Endothelial cell of umbilical vein (primary cell): ENCODE data around the gene PCDH9. TPM values are rescaled to one million over a fixed set of nuclear protein-coding genes. Genes with fewer than 3 reads are reported as not detected.

Experiments
- BruUV-seq: library from RNA; stranded (reverse); fragments of 400-500 nt; replicated peaks from 2 replicates; lab custom pipeline; 2021; lab: Mats Ljungman, UMichigan
- CTCF ChIA-PET: fragments of 300-600, 350-600 bp; sonication (Branson Sonifier 250); formaldehyde crosslinking; loops from one replicate; lab custom pipeline; 2021; ENCODE audit warnings: antibody characterized with exemption, inconsistent platforms; lab: Charles Lee
- POLR2A ChIA-PET: fragments of 300-600, 350-600 bp; sonication (Branson Sonifier 250); formaldehyde crosslinking; loops from one replicate; lab custom pipeline; 2021; ENCODE audit warnings: antibody characterized with exemption, inconsistent platforms; lab: Charles Lee
- DNase-seq: peaks from one replicate; pipeline ENCODE4 v3.0.0-alpha.2; 2011; ENCODE audit warnings: low read depth, low spot score
- FAIRE-seq: peaks from 2 replicates; lab custom pipeline; 2011; peaks lifted over from hg19 to GRCh38; lab: Jason Lieb, UNC
- H2AFZ ChIP-seq: 2 replicates; pipeline ENCODE4 v1.6.0; 2012; ENCODE audit warnings: low read depth, low read length, control low read depth, inconsistent platforms
- H3K27ac ChIP-seq: 2 replicates; pipeline ENCODE4 v1.5.1; 2011; ENCODE audit warnings: low read depth, mild to moderate bottlenecking, control low read depth, low read length, moderate library complexity; ENCODE audit not compliant: insufficient read depth
- H3K27me3 ChIP-seq, 2 experiments: 2 replicates each; pipeline versions ENCODE4 v1.6.0 to v1.6.1; 2011; ENCODE audit warnings: low read length in 2 of 2, mixed read lengths in 1 of 2; ENCODE audit not compliant: control insufficient read depth in 2 of 2, insufficient read depth in 2 of 2
- H3K36me3 ChIP-seq, 2 experiments: 2 replicates in 1 of 2; 3 replicates in 1 of 2; pipeline ENCODE4 v1.5.1; 2011; ENCODE audit warnings: low read length in 2 of 2, mild to moderate bottlenecking in 1 of 2, moderate library complexity in 1 of 2; ENCODE audit not compliant: control insufficient read depth in 2 of 2, insufficient read depth in 2 of 2; ENCODE audit errors: extremely low read depth in 1 of 2
- H3K4me1 ChIP-seq: 3 replicates; pipeline ENCODE4 v1.5.1; 2011; ENCODE audit warnings: mild to moderate bottlenecking, low read length; ENCODE audit not compliant: control insufficient read depth, insufficient read depth; ENCODE audit errors: extremely low read depth
- H3K4me2 ChIP-seq: 2 replicates; pipeline ENCODE4 v1.6.1; 2011; ENCODE audit warnings: low read length, control low read depth, mixed read lengths; ENCODE audit not compliant: insufficient read depth
- H3K4me3 ChIP-seq, 3 experiments: fragments of 200-600 bp in 1 of 3; sonication (generic), shearing (Covaris generic) in 1 of 3; replicated peaks in 1 of 3; 2 replicates each; pipeline ENCODE4 v1.5.1; 2011 to 2016; ENCODE audit warnings: control low read depth in 3 of 3, low read length in 3 of 3, mild to moderate bottlenecking in 2 of 3, inconsistent platforms in 1 of 3, low read depth in 1 of 3, moderate library complexity in 1 of 3; ENCODE audit not compliant: insufficient read depth in 1 of 3
- H3K79me2 ChIP-seq: 2 replicates; pipeline ENCODE4 v1.6.0; 2012; ENCODE audit warnings: low read length, inconsistent platforms; ENCODE audit not compliant: control insufficient read depth, insufficient read depth
- H3K9ac ChIP-seq: replicated peaks from 2 replicates; pipeline ENCODE3; 2011; ENCODE audit warnings: low read length, control low read depth; ENCODE audit not compliant: insufficient read depth; ENCODE audit errors: extremely low read depth
- H3K9me1 ChIP-seq: replicated peaks from 3 replicates; pipeline ENCODE4 v1.6.0; 2011; ENCODE audit warnings: mild to moderate bottlenecking, low read length; ENCODE audit not compliant: control insufficient read depth, insufficient read depth; ENCODE audit errors: extremely low read depth
- H3K9me3 ChIP-seq: replicated peaks from 2 replicates; pipeline ENCODE4 v1.5.1; 2012; ENCODE audit warnings: low read length, inconsistent platforms; ENCODE audit not compliant: control insufficient read depth, insufficient read depth
- H4K20me1 ChIP-seq: replicated peaks from 2 replicates; pipeline ENCODE3; 2011; ENCODE audit warnings: mild to moderate bottlenecking, low read length; ENCODE audit not compliant: control insufficient read depth, insufficient read depth; ENCODE audit errors: extremely low read depth
- CTCF ChIP-seq, 2 donors: IDR thresholded peaks; 1 replicate in 1 of 2; 2 replicates in 1 of 2; pipeline ENCODE4 v1.5.1; 2011; ENCODE audit warnings: low read length in 2 of 2, mild to moderate bottlenecking in 2 of 2, moderate library complexity in 2 of 2, control low read depth in 1 of 2, inconsistent platforms in 1 of 2, low read depth in 1 of 2; ENCODE audit not compliant: insufficient read depth in 1 of 2; ENCODE audit errors: extremely low read depth in 1 of 2
- EZH2 ChIP-seq: IDR thresholded peaks from 2 replicates; pipeline ENCODE4 v1.6.1; 2012; ENCODE audit warnings: borderline replicate concordance, low read depth, mild to moderate bottlenecking, moderate library complexity, low read length, inconsistent platforms; ENCODE audit not compliant: severe bottlenecking
- FOS ChIP-seq: IDR thresholded peaks from 2 replicates; pipeline ENCODE4 v1.6.1; 2011; ENCODE audit warnings: mild to moderate bottlenecking, low read length, moderate library complexity, borderline replicate concordance; ENCODE audit not compliant: insufficient read depth
- GATA2 ChIP-seq: IDR thresholded peaks from 2 replicates; pipeline ENCODE4 v1.7.0; 2011; ENCODE audit warnings: low read depth, mild to moderate bottlenecking, moderate library complexity, mixed read lengths, low read length; ENCODE audit not compliant: insufficient read length, insufficient read depth
- JUN ChIP-seq: IDR thresholded peaks from 2 replicates; pipeline ENCODE4 v1.6.1; 2011; ENCODE audit warnings: borderline replicate concordance, low read depth; ENCODE audit not compliant: insufficient read length, insufficient read depth
- MAX ChIP-seq: IDR thresholded peaks from 2 replicates; pipeline ENCODE4 v1.6.1; 2011; ENCODE audit not compliant: insufficient read depth, insufficient read length
- MYC ChIP-seq: IDR thresholded peaks from one replicate; pipeline ENCODE4 v1.6.1; 2011; ENCODE audit warnings: mild to moderate bottlenecking, low read depth, low read length
- POLR2A ChIP-seq: IDR thresholded peaks from 2 replicates; pipeline ENCODE4 v1.6.1; 2012; ENCODE audit warnings: low read depth, mild to moderate bottlenecking, control low read depth, low read length
- POLR2AphosphoS5 ChIP-seq: IDR thresholded peaks from 2 replicates; pipeline ENCODE4 v1.6.1; 2012; ENCODE audit warnings: low read depth, mild to moderate bottlenecking, control low read depth, low read length, moderate library complexity; ENCODE audit not compliant: insufficient read depth
- dilution Hi-C: fragments of 300-500 bp; cut with MboI; formaldehyde crosslinking; loops from one replicate; pipeline ENCODE4 v1.15.0; 2019; ENCODE audit warnings: low sequenced_read_pairs; ENCODE audit not compliant: extremely low pct_ligation_motif_present
- intact Hi-C: fragments of 100-400 bp; cut with micrococcal nuclease; formaldehyde crosslinking; loops from one replicate; pipeline ENCODE4 v1.10.0; 2022
- polyA plus RNA-seq, 4 experiments: library from polyadenylated mRNA; depleted of rRNA in 3 of 4; stranded (reverse) in 3 of 4; unstranded in 1 of 4; fragments of >200 nt; gene quantifications; 2 replicates each; pipeline versions ENCODE4 v1.2.1 to v1.2.3, GENCODE V29; 2011 to 2012; ENCODE audit warnings: missing spikeins in 1 of 4
- total RNA-seq: library from RNA; stranded (reverse); gene quantifications from 2 replicates; pipeline ENCODE4 v1.2.3, GENCODE V29; 2021

PCDH9 gene
- total and polyA plus RNA-seq, 2 donors (not counting 3 experiments of a cell fraction or from before 2014, with no cell fraction given), result 1.1 to 5.2 TPM

GRCh38 chr13:67133476-67133875 lies 96.7 kb downstream of the PCDH9 start:
- Histone ChIP-seq H3K27me3 (no peaks in the 10 kb centered on the region), H3K79me2 (no peaks in the 10 kb centered on the region), H3K4me1 (peaks cover 16% of the 10 kb centered on the region), H3K27ac (no peak overlapping the region), H2AFZ (no peak overlapping the region), H3K4me3 (no peak overlapping the region), H3K36me3 (no peaks in the 10 kb centered on the region), H3K4me2 (no peak overlapping the region), H3K9me1 (no peaks in the 10 kb centered on the region), H4K20me1 (no peaks in the 10 kb centered on the region), H3K9ac (no peak overlapping the region), H3K9me3 (no peaks in the 10 kb centered on the region)
- no peak for FAIRE-seq
- DNase-seq, result no peak
- intact Hi-C loops (loop anchor here (5.0 kb wide), 1 partner anchor 206 kb away; no protein-coding TSS in a partner anchor), dilution Hi-C loops (no loop called here)
- CTCF ChIA-PET, result no interaction called here
- no peak for TF ChIP-seq CTCF (IDR thresholded peaks at IDR 0.05; ENCODE audit: extremely low read depth in 1 of 2, insufficient read depth in 1 of 2, low read depth in 1 of 2, low read length in 2 of 2)
- TF ChIP-seq GATA2, result no peak
- no peak for TF ChIP-seq MYC
- TF ChIP-seq JUN, result no peak
- POLR2A ChIA-PET, result no interaction called here
- no TSS peak for BruUV-seq

- Histone ChIP-seq H3K4me1 (peaks cover 8% of the 10 kb centered on the region), H3K4me3 (no peak overlapping the region), H3K79me2 (no peaks in the 10 kb centered on the region), H4K20me1 (no peaks in the 10 kb centered on the region), H3K4me2 (no peak overlapping the region), H3K9ac (no peak overlapping the region), H3K27me3 (no peaks in the 10 kb centered on the region), H3K9me3 (no peaks in the 10 kb centered on the region), H3K27ac (no peak overlapping the region), H2AFZ (no peak overlapping the region), H3K9me1 (no peaks in the 10 kb centered on the region), H3K36me3 (no peaks in the 10 kb centered on the region)
- POLR2A ChIA-PET, result no interaction called here
- BruUV-seq, result no TSS peak
- FAIRE-seq (no peak), DNase-seq (no peak)
- TF ChIP-seq GATA2 (no peak), JUN (no peak), POLR2A (no peak), CTCF (IDR thresholded peaks at IDR 0.05; ENCODE audit: extremely low read depth in 1 of 2, insufficient read depth in 1 of 2, low read depth in 1 of 2, low read length in 2 of 2) (no peak), EZH2 (no peak), FOS (no peak), MYC (no peak), POLR2AphosphoS5 (no peak), MAX (no peak)
- intact Hi-C loops, result loop anchor here (5.0 kb wide), 1 partner anchor 204 kb away; no protein-coding TSS in a partner anchor
- CTCF ChIA-PET, result no interaction called here
- dilution Hi-C loops, result no loop called here
Measured at GRCh38 chr13:67131393-67131792, 98.7 kb downstream of the PCDH9 start.
